CD4-positive, alpha-beta T cell treated with Interleukin-15 for 4 hours (primary cell): ENCODE results near the gene DNAJC5G.
A peak's percentile ranks its signal among the peaks of the same experiment; 100 is the strongest.
"Not testable (repeated sequence)": the region's sequence is repeated elsewhere in the genome, so short reads cannot be mapped to it uniquely, and the experiment has no call there.

ENCODE experiments used
- DNase-seq: peaks from one replicate; pipeline ENCODE4 v3.0.0-alpha.2; 2020; ENCODE audit warnings: low spot score

Gene DNAJC5G

DNA sequence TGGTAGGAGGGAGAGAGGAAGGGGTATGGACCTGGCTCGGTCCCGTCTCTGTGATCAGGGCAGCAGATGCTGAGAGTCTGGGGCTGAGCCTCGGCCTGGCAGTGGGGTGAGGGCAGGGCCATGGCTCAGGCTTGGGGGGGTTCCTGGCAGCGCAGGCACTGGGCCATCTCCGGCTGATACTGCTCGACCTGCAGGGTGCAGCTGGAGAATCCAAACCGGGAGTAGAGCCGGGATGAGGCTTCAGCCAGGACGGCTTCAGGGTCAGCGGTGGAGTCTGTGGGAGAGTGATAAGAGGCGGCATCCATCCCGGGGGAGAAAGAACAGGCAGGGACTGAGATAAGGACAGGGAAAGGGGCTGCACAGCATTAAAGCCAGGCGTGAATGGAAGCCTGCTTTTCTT lies 20.0 kb upstream of the DNAJC5G start:
- DNase-seq = no peak

DNA sequence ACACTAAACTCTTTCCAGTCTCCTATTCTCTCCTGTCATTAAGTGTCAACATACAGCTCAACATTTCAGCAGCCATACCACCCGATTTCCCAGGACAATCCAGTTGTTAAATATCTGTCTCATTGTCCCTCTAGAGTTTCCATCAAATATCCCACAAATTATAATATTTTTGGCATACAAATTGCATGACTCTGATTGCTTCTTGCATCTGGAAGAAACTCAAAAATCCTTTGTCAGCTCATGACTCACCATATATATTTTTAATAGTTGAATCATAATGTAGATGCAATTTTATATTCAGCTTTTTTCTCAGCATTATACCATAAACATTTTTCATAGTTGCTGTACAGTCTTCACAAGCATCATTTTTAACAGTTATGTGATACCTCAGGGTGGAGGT lies 19.6 kb upstream of the DNAJC5G start:
- no peak for DNase-seq

DNA sequence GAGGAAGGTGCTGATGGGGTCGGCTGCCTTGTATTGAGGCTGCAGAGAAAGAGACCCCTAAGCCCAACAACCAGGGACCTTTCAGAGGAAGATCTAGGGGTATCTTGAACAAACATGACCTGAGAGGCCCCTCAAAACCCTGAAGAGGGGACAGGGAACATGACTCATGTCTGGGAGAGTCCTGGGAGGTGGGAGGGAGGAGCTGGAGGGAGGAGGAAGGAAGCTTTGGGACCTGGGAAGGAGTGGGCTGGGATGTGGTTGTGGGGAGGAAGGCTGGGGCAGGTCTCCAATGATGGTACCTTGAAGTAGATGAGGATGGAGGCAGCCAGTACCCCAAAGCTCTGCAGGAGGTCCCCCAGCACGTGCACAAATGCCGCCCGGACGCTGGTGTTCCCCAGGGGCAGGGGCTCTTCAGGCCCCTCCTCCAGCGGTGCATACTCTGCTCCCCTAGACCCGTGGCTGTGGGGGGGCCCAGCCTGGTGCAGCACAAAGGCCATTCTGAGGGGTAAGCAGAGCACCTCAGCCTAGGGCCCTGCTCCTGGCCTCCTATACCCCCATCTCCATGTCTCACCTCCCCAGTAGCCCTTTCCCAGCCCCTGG lies 18.3 kb upstream of the DNAJC5G start:
- no peak for DNase-seq

- no peak for DNase-seq
Measured at GRCh38 chr2:27258051-27258450, 17.2 kb upstream of the DNAJC5G start.

GRCh38 chr2:27261241-27261925 lies 13.8 kb upstream of the DNAJC5G start:
- DNase-seq = no peak

DNA sequence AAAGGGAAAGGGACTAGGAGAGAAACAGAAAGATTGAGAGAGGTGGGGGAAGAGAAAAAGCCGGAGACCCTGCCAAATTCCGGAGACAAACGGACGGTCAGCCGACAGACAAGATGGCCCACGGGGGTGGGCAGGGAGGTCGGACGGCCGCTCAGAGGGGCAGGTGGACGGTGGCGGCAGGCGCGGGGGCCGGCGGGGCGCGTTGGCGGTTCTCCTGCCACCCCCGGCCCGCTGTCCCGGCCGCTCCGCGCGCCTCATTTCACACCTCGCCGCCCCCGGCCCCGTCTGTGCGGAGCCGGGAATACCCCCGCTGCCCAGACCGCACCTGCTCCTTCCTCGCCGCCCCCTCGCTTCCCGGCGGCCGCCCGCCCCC lies 13.3 kb upstream of the DNAJC5G start:
- DNase-seq = no peak

DNA sequence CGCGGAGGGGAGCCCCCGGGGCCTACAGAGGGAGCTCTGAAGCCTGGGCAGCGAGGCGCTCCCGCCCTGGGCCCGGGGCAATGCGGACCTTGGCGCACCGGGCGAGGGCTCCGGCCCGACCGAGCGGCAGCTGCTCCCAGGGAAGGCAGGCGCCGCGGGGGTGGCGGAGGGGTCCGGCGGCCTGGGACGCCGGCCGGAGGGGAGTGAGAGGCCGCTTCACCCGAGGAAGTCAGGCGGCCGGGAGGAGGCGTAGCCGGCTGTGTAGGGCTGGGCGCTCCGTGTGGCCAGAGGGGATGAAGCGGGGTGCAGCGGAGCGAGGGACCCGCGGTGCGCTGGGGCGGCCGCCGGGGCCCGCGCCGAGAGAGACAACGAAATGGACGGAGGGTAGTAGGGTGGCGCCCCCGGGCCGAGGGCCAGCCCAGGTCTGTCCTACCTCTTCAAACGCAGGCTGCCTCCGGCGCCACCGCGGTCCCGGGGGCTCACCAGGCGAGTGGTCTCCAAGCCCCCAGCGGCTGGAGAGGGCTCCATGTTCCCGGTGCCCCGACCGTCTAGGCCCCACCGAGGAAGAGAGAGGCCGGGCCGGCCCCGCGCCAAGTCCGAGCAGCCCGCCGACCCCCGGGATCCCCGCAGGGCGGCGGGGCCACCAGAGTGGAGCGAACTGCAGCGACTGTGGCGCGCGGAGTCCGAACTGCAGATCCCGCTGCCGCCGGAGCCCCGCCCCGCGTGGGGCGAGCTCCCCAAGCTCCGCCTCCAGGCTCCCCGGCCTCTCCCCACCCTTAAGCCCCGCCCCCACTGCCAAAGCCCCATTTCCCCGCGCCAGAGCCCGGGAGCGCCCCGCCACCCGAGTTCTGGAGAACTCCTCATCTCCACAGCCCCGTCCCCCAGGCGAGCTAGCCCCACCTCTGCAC lies 12.6 kb upstream of the DNAJC5G start, which contains the start of gene SLC30A3:
TSS of gene SLC30A3 (minus strand) at position 669 of the 908 bp plus-strand sequence. CDS start at position 528, 141 bp downstream.
- peak; percentile 59 for DNase-seq

DNA sequence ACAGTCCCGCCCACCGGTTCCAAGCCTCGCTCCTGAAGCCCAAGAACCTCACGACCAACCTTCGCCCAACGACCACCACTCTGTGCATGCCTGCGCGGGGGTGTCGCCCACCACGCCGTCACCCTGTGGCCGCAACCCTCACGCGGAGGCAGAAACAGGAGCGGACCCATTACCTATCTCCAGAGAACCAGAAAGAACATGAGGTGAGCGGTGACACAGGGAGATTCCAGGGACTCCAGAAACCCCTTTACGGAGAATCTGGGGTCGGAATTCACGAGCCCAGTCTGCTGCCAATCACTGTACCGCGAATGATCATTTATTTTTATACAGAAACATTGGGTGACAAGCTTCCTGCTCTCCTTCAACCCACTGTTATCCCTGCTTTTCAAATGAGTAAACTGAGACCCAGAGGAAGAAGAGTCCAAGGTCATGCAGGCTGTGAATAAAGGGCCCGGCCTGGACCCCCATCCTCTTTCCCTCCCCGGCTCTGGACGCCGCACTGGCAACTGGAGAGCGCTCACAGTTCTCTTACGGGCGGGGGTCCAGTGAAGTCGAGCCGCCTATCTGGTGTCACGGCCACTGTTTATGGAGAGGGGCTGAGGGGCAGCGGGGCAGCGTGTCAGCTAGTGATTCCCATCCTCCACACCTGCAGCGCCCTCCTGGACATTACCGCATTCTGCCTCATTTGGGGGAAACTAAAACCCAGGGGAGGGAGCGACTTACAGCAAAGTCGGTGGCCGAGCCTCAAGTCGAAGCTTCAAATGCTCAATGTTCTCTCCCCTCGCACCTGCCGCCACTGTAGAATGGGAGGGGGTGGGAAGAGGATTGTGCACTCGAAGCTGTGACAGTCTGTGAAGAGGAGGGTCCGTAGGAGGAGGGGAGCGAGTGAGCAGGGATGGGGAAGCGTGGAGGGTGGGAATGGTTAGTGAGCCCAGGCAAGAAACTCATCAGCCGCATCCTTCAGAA lies 11.7 kb upstream of the DNAJC5G start:
- no peak for DNase-seq

DNA sequence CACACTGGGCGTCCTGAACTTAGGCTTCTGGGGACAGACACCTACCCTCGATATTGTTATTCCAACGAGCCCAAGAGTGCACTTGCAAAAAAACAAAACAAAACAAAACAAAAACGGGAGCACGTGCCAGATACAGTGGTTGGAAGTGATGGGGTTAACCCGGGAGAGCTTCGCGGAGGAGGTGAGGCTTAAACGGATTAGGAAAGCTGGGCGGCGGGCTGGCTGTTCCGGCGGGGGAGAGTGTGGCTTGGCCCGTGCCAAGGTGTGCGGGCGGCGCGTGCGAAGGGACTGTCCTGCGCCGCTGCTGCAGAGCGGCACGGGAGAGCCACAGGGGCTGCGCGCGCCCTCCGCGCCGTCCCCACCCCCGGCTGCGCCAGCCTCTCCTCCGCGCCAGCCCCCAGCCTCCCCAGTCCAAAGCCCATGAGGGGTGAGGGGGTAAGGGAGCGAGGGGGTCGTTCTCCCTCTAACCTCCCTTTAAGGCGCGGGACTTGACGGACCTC lies 10.9 kb upstream of the DNAJC5G start:
- no peak for DNase-seq

DNA sequence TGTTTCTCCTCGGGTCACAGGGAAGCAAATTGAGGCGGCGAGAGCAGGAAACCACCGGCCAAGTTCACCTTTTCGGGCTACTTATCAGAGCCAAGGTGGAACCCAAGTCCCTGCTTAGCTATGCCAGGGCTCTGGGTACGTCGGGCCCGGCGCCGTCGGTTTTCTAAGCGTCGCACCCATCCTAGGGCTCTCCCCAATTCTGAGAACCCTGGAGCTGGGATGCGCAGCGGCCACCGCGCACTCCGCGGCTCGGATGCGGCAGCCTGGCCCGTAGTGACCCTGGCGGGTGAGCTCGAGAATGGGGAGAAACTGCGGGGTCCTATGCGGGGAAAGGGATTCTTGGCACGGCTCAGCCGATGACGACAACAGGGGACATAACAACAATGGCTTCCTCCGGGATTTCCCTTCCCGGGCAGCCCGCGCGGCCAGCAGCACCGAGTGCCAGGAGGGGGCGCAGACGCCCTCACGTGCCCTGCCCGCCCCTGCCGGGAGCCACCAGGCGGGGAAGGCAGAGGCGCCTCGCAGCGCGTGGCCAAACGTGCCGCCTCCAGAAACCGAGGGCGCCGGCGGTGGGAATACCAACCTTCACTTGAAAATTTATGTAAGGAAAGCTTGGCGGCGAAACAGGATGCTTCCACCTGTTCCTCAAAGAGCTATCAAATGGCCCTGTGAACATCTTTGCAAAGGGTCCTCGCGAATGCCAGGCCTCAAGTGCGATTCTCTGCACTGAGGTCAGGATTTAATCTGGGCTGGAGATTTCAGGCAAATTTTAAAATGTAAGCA lies 10.3 kb upstream of the DNAJC5G start:
- DNase-seq = peak; percentile 50

DNA sequence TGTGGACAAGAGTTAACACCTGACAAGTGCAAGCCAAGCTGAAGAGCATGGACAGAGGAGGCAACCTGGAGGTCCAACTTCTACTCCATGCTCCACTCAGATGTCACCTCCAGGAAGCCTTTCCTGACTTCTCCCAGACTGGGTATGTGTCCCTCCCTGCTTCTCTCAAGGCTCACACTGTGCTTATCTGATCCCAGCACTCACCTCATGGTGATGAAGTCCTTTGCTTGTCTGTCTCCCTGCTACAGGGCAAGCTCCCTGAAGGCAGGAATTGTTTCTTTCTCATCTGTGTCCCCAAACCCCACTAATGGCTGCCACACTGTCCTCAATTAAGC lies 9.7 kb upstream of the DNAJC5G start:
- no peak for DNase-seq

- DNase-seq = not testable (repeated sequence)
Measured at GRCh38 chr2:27268296-27268695, 6.9 kb upstream of the DNAJC5G start.

DNA sequence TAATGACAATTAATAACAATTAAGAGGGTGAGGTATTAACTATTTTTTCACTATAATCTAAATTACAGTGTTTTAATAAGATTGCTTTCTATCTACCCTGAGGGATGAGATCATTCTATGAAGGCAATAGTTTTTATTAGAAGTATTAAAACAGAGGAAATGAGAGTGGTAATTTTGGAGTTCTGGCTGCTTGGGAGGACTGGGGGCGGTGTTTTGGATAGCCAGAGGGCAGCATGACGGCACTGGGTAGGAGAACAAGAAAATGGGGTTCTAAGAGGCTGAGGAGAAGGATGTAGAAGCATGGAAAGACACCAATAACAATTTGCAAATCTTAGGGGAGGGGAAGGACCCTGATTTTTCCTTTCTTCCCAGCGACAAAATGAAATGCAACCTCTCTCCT lies 5.1 kb upstream of the DNAJC5G start:
- DNase-seq = no peak

DNA sequence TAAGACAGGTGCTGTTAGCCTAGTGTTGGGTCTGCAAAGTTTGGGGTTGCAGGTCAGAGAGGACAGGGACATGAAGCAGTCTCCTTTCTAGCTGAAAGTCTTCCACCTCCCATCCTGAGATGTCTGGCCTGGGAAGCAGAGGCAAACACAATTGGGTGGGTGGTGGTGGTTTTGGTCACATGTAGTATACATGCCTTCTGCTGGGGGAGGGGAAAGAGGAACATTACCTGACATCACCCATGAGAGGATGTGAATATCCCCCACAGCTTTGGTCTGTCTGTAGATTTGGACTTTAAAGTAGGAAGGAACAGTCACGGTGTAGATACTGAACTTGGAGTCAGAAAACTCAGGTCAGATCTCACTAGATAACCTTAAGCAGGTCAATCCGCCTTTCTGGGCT lies 4.6 kb upstream of the DNAJC5G start:
- DNase-seq = no peak

GRCh38 chr2:27271631-27272340 lies 3.4 kb upstream of the DNAJC5G start:
- no peak for DNase-seq

GRCh38 chr2:27272537-27273522 lies 2.4 kb upstream of the DNAJC5G start:
- DNase-seq = not testable (repeated sequence)

DNA sequence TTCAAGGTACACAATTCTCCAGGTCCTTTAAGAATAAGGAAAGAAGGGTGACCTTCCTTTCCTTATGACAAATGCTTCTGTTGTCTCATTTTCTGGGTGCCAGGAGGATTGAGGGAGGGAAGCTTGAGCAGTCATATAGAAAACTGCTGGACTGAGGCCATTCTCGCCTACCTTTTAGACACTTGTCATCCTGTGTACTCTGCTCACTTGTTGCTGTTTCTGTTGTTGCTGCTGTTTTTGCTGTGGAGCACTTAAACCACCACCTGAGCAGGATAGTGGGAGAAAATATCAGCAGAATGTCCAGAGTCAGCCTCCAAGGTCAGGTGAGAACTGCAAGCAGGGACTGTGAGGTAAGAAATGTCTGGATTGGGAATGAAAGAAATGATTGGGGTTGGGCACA lies 2.8 kb downstream of the DNAJC5G start:
- DNase-seq = no peak

GRCh38 chr2:27280826-27281225 lies 5.6 kb downstream of the DNAJC5G start:
- no peak for DNase-seq

DNA sequence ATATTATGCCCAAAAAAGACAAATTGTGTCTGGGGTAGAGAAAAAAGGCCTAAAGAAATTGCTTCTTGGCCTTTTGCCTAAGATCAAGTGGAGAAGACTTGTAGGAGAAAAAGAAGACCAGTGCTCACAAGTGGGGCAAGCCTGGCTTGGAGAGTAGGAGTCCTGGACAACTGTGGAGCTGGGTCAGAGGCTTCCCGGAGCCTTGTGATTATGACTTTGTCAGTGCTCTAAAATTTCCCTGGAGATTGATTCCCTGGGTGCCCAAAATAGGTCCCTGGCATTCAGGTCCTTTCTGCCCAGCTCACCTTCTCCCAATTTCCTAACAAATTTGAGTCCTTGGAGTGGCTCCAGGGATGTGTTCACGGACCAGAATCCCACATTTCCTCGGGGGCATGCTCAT lies 6.2 kb downstream of the DNAJC5G start:
- DNase-seq = no peak
